ENCODE data around the gene EPB41L4B. TPM values are rescaled to one million over a fixed set of nuclear protein-coding genes. Genes with fewer than 3 reads are reported as not detected.

EPB41L4B gene
- total and polyA plus RNA-seq, 2 of the 13 experiments (the other 11 are each of a cell fraction or from before 2014, with no cell fraction given) = 17.6 to 22.1 TPM

- TF ChIP-seq ZNF646 (CRISPR knock-in tag; IDR thresholded peaks at IDR 0.05) (0 out of 2 replicates have a peak, but pooled peaks have one; percentile 21), MAZ (IDR thresholded peaks at IDR 0.05; ENCODE audit: borderline replicate concordance, low read depth, low read length) (0 out of 2 replicates have a peak, but pooled peaks have one; percentile 43), MAZ (CRISPR knock-in tag; IDR thresholded peaks at IDR 0.05; ENCODE audit: low read depth) (peak; percentile 94), HOMEZ (CRISPR knock-in tag; IDR thresholded peaks at IDR 0.05; ENCODE audit: low read depth) (peak; percentile 66), RBAK (CRISPR knock-in tag; IDR thresholded peaks at IDR 0.05) (no peak), ZNF709 (CRISPR knock-in tag; IDR thresholded peaks at IDR 0.05) (peak; percentile 58; the same call in 1 of the 2 replicates), HOXA5 (CRISPR knock-in tag; IDR thresholded peaks at IDR 0.05) (peak; percentile 87; the same call in 1 of the 2 replicates), PHF20 (CRISPR knock-in tag; IDR thresholded peaks at IDR 0.05) (no peak; the same call in 1 of the 2 replicates), SP4 (CRISPR knock-in tag; IDR thresholded peaks at IDR 0.05) (peak; percentile 68; the same call in 1 of the 2 replicates), NCOA2 (CRISPR knock-in tag; IDR thresholded peaks at IDR 0.05) (peak; percentile 76), HES4 (CRISPR knock-in tag; IDR thresholded peaks at IDR 0.05; ENCODE audit: borderline replicate concordance) (peak; percentile 58; the same call in 1 of the 2 replicates), MBNL3 (CRISPR knock-in tag; conservative IDR thresholded peaks at IDR 0.05) (no peak), IRF9 (CRISPR knock-in tag; IDR thresholded peaks at IDR 0.05; ENCODE audit: borderline replicate concordance) (peak; percentile 92), PITX1 (CRISPR knock-in tag; IDR thresholded peaks at IDR 0.05) (peak; percentile 67), ZNF34 (CRISPR knock-in tag; IDR thresholded peaks at IDR 0.05; ENCODE audit: borderline replicate concordance) (peak; percentile 50; the same call in 1 of the 2 replicates), ZNF543 (CRISPR knock-in tag; IDR thresholded peaks at IDR 0.05) (peak; percentile 98), GATAD1 (CRISPR knock-in tag; IDR thresholded peaks at IDR 0.05) (peak; percentile 87), ZBTB33 (CRISPR knock-in tag; IDR thresholded peaks at IDR 0.05) (peak; percentile 88)
These were observed at the start of gene EPB41L4B (continued) for GRCh38 chr9:109320742-109321448.

Measured in HepG2 (cell line).